Kidney (tissue), 14 donors: ENCODE measurements around the gene ACAD11. TPM values are rescaled to one million over a fixed set of nuclear protein-coding genes. Genes with fewer than 3 reads are reported as not detected.

Experiments
- DNase-seq, 5 donors: peaks; one replicate each; pipeline ENCODE4 v3.0.0-alpha.2; 2013 to 2020
- FAIRE-seq: peaks from 2 replicates; lab custom pipeline; 2012; peaks lifted over from hg19 to GRCh38; lab: Jason Lieb, UNC
- H3K27ac ChIP-seq, 2 donors: one replicate each; pipeline ENCODE4 v1.7.0; 2013; ENCODE audit warnings: low read depth in 2 of 2, low read length in 2 of 2, inconsistent platforms in 1 of 2
- H3K27me3 ChIP-seq: one replicate; pipeline ENCODE4 v1.7.1; 2013; ENCODE audit warnings: low read length, inconsistent platforms; ENCODE audit not compliant: control insufficient read depth, insufficient read depth
- H3K36me3 ChIP-seq, 3 donors: one replicate each; pipeline versions ENCODE4 v1.7.0 to v1.7.1; 2013; ENCODE audit warnings: low read length in 3 of 3, control low read depth in 1 of 3, inconsistent platforms in 1 of 3; ENCODE audit not compliant: insufficient read depth in 3 of 3, control insufficient read depth in 2 of 3
- H3K4me1 ChIP-seq, 3 donors: one replicate each; pipeline versions ENCODE4 v1.7.0 to v1.7.1; 2013; ENCODE audit warnings: low read length in 3 of 3, inconsistent platforms in 1 of 3, low read depth in 1 of 3; ENCODE audit not compliant: control insufficient read depth in 2 of 3, insufficient read depth in 2 of 3
- H3K4me3 ChIP-seq, 3 donors: one replicate each; pipeline versions ENCODE4 v1.7.0 to v1.8.1; 2013; ENCODE audit warnings: low read length in 3 of 3, control low read depth in 1 of 3, inconsistent platforms in 1 of 3
- H3K9ac ChIP-seq, 3 donors: one replicate each; pipeline versions ENCODE4 v1.7.0 to v1.7.1; 2013; ENCODE audit warnings: low read length in 3 of 3, control low read depth in 1 of 3, inconsistent platforms in 1 of 3
- H3K9me3 ChIP-seq, 3 donors: one replicate each; pipeline versions ENCODE4 v1.7.0 to v1.7.1; 2013; ENCODE audit warnings: low read length in 3 of 3, control low read depth in 1 of 3, inconsistent platforms in 1 of 3; ENCODE audit not compliant: control insufficient read depth in 2 of 3, insufficient read depth in 1 of 3
- intact Hi-C: fragments of 100-400 bp; cut with DNase I; formaldehyde crosslinking; loops from one replicate; pipeline ENCODE4 v1.11.1; 2022
- polyA plus RNA-seq: library from polyadenylated mRNA; stranded (reverse); fragments of 350-450 nt; fragmentation: Illumina TruSeq; extraction: RNeasy Lipid Tissue Mini Kit (QIAGEN cat#74804); gene quantifications from one replicate; pipeline ENCODE4 v1.2.3, GENCODE V29; 2014; ENCODE audit warnings: low read depth, low replicate concordance; ENCODE audit not compliant: insufficient read depth
- total RNA-seq: library from RNA; stranded (reverse); fragmentation: NEBNext Ultra II Directional; extraction: Animal tissue kit (Norgen Biotek cat#: 25700); gene quantifications from one replicate; pipeline ENCODE4 v1.2.1, GENCODE V29; 2021
- TF ChIP-seq, protein P1 (sequence below): IDR thresholded peaks from 3 replicates; pipeline ENCODE4 v1.5.1; 2012; ENCODE audit warnings: mild to moderate bottlenecking, moderate library complexity, borderline replicate concordance; ENCODE audit not compliant: insufficient read depth; ENCODE audit errors: extremely low read depth
- donor health status: control.
- donor health status: control.
- donor health status: control.
- donor health status: control.
- donor health status: control.
- donor health status: DM: yes; HTN: yes; CAD: no.
- donor health status: Normal renal cell carcinoma (clear cell type).

Gene ACAD11
- total and polyA plus RNA-seq, 2 donors from 2014 or later: 21.4 to 47.7 TPM

DNA sequence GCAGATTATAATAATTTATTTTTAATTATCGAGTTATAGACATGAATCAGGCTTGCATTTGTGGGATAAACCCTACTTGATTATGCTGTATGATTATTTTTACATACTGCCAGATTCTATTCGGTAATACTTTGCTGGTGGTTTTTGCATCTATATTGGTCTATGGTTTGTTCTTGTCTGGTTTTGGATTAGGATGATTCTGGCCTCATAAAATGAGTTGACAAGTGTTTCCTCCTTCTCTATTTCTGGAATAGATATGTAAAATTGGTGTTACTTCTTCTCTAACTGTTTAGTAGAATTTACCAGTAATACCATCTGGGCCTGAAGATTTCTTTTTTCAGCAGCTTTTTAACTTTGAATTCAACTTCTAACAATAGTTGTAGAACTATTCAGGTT is 95.5 kb downstream of the ACAD11 start:
- FAIRE-seq (no peak), DNase-seq (no peak)
- Histone ChIP-seq H3K4me3 (no peak overlapping the region), H3K9me3 (no peaks in the 10 kb centered on the region), H3K27ac (no peak overlapping the region), H3K36me3 (peaks cover 0 to 7% (median 4%) of the 10 kb centered on the region in 3 donors), H3K4me1 (no peaks in the 10 kb centered on the region), H3K9ac (no peak overlapping the region), H3K27me3 (no peaks in the 10 kb centered on the region)
- TF ChIP-seq, protein P1, sequence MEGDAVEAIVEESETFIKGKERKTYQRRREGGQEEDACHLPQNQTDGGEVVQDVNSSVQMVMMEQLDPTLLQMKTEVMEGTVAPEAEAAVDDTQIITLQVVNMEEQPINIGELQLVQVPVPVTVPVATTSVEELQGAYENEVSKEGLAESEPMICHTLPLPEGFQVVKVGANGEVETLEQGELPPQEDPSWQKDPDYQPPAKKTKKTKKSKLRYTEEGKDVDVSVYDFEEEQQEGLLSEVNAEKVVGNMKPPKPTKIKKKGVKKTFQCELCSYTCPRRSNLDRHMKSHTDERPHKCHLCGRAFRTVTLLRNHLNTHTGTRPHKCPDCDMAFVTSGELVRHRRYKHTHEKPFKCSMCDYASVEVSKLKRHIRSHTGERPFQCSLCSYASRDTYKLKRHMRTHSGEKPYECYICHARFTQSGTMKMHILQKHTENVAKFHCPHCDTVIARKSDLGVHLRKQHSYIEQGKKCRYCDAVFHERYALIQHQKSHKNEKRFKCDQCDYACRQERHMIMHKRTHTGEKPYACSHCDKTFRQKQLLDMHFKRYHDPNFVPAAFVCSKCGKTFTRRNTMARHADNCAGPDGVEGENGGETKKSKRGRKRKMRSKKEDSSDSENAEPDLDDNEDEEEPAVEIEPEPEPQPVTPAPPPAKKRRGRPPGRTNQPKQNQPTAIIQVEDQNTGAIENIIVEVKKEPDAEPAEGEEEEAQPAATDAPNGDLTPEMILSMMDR: no peak
- intact Hi-C loops: no loop called here

DNA sequence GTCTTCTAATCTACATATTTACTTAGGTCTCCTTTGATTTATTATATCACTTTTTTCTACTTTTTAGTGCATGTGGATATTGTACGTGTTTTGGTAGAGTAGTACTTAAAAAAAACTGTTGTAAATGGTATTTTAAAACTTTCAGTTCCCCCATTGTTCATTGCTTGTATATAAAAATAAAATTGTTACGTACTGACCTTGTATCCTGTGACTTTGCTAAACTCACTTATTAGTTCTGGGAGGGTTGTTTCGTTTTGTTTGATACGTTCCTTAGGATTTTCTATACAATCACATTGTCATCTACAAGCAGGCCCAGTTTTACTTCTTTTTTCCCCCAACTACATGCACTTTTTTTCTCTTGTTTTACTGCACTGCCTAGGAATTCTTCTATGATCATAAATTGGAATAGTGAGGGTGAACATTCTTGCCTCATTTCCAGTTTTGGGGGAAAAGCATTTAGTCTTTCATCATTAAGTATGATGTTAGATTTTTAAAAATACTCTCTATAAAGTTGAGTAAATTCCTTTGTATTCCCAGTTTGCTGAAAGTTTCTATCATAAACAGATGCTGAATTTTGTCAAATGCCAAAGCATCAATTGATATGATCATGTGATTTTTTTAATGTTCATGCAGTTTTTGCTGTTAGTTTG is 96.1 kb downstream of the ACAD11 start:
- H3K36me3 ChIP-seq: peaks cover 0 to 11% (median 7%) of the 10 kb centered on the region in 3 donors
- H3K9me3 ChIP-seq: no peaks in the 10 kb centered on the region
- DNase-seq (no peak), FAIRE-seq (no peak)
- TF ChIP-seq, protein P1: no peak
- intact Hi-C loops: no loop called here
- no peaks in the 10 kb centered on the region for H3K4me1 ChIP-seq
- H3K27me3 ChIP-seq: no peaks in the 10 kb centered on the region
- H3K9ac ChIP-seq: no peak overlapping the region
- H3K27ac ChIP-seq: no peak overlapping the region
- H3K4me3 ChIP-seq: no peak overlapping the region

DNA sequence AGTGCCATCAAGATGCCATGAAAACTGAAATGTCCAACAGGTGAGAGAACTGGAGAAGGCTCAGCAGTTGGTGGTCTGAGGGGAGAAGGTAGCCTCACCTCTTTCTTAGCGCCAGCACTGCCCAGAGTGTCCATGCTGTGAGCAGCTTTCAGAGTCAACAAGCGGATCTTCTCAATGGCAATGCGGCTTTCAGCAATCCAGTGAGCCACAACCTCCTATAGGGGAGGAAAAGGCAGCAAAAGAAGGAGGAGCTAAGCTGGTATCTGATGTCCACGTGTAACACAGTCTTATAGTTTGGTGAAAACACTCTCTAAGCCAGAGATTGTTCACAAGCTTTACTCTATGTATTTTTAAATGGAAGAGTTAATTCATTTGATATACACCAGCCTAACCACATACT is 98.6 kb downstream of the ACAD11 start:
- FAIRE-seq (no peak), DNase-seq (no peak)
- Histone ChIP-seq H3K4me3 (no peak overlapping the region), H3K36me3 (peaks cover 0 to 11% (median 11%) of the 10 kb centered on the region in 3 donors), H3K4me1 (peaks cover 0 to 2% (median 0%) of the 10 kb centered on the region in 3 donors), H3K9me3 (no peaks in the 10 kb centered on the region), H3K27ac (no peak overlapping the region), H3K9ac (no peak overlapping the region), H3K27me3 (no peaks in the 10 kb centered on the region)
- TF ChIP-seq, protein P1: no peak
- intact Hi-C loops: no loop called here
